WTC11 (cell line): ENCODE data around the gene IZUMO1. TPM values are rescaled to one million over a fixed set of nuclear protein-coding genes. Genes with fewer than 3 reads are reported as not detected.

Experiments used
- ATAC-seq: fragments of 200-7000 bp; cut with Tn5 transposase; 2 replicates; pipeline ENCODE4 v1.10.0; 2021; ENCODE audit warnings: mild to moderate bottlenecking, moderate library complexity
- CTCF ChIA-PET: fragments of 300-600 bp; sonication (Branson Sonifier 250); formaldehyde crosslinking; loops from one replicate; lab custom pipeline; 2021; ENCODE audit warnings: antibody characterized with exemption; lab: Charles Lee
- POLR2A ChIA-PET: fragments of 350-600 bp; sonication (Branson Sonifier 250); formaldehyde crosslinking; loops from one replicate; lab custom pipeline; 2021; ENCODE audit warnings: antibody characterized with exemption; lab: Charles Lee
- DNase-seq: peaks from one replicate; pipeline ENCODE4 v3.0.0; 2021; ENCODE audit warnings: low spot score
- H3K27ac Mint-ChIP-seq: 2 replicates; pipeline ENCODE4 v1.8.0; 2021; ENCODE audit warnings: mixed read lengths
- H3K27me3 Mint-ChIP-seq: 2 replicates; pipeline ENCODE4 v1.8.0; 2021; ENCODE audit warnings: low read depth, mild to moderate bottlenecking, moderate library complexity, mixed read lengths
- H3K36me3 Mint-ChIP-seq: 2 replicates; pipeline ENCODE4 v1.8.0; 2021; ENCODE audit warnings: mixed read lengths
- H3K4me1 Mint-ChIP-seq: 2 replicates; pipeline ENCODE4 v1.8.0; 2022; ENCODE audit warnings: mixed read lengths
- H3K4me3 Mint-ChIP-seq: 2 replicates; pipeline ENCODE4 v1.8.0; 2021; ENCODE audit warnings: mild to moderate bottlenecking, moderate library complexity, mixed read lengths
- H3K9me3 Mint-ChIP-seq: 2 replicates; pipeline ENCODE4 v1.8.0; 2021; ENCODE audit warnings: mixed read lengths
- ARID4B ChIP-seq: sonication (generic); formaldehyde crosslinking; IDR thresholded peaks from 2 replicates; pipeline ENCODE4 v1.8.0; 2023; ENCODE audit warnings: missing genetic modification reagents, mild to moderate bottlenecking, borderline replicate concordance
- ATF6 ChIP-seq: sonication (generic); formaldehyde crosslinking; IDR thresholded peaks from 2 replicates; pipeline ENCODE4 v1.8.1; 2023; ENCODE audit warnings: mild to moderate bottlenecking, missing genetic modification reagents
- E2F5 ChIP-seq: sonication (generic); formaldehyde crosslinking; IDR thresholded peaks from 2 replicates; pipeline ENCODE4 v1.8.1; 2022; ENCODE audit warnings: mild to moderate bottlenecking, moderate library complexity, missing genetic modification reagents
- ERG ChIP-seq: fragments of 250-450 bp; sonication (Bioruptor Pico); IDR thresholded peaks from 2 replicates; pipeline ENCODE4 v1.8.0; 2021; ENCODE audit warnings: mild to moderate bottlenecking
- GABPB1 ChIP-seq: sonication (generic); formaldehyde crosslinking; IDR thresholded peaks from 2 replicates; pipeline ENCODE4 v1.8.1; 2023; ENCODE audit warnings: mild to moderate bottlenecking, missing genetic modification reagents
- IRF1 ChIP-seq: sonication (generic); formaldehyde crosslinking; IDR thresholded peaks from 2 replicates; pipeline ENCODE4 v1.8.0; 2023; ENCODE audit warnings: missing genetic modification reagents
- IRF2 ChIP-seq: sonication (generic); formaldehyde crosslinking; IDR thresholded peaks from 2 replicates; pipeline ENCODE4 v1.8.0; 2022; ENCODE audit warnings: low read depth, missing genetic modification reagents, borderline replicate concordance
- MAX ChIP-seq: sonication (generic); formaldehyde crosslinking; IDR thresholded peaks from 2 replicates; pipeline ENCODE4 v1.8.0; 2022; ENCODE audit warnings: mild to moderate bottlenecking, missing genetic modification reagents
- NFATC4 ChIP-seq: fragments of 250-450 bp; sonication (Bioruptor Pico); IDR thresholded peaks from 2 replicates; pipeline ENCODE4 v1.9.0; 2021; ENCODE audit warnings: mild to moderate bottlenecking
- NFE2L1 ChIP-seq: sonication (generic); formaldehyde crosslinking; IDR thresholded peaks from 2 replicates; pipeline ENCODE4 v1.8.1; 2023; ENCODE audit warnings: missing genetic modification reagents
- NFYB ChIP-seq: sonication (generic); formaldehyde crosslinking; conservative IDR thresholded peaks from 2 replicates; pipeline ENCODE4 v1.8.0; 2022; ENCODE audit warnings: low read depth, missing genetic modification reagents
- OVOL2 ChIP-seq: fragments of 250-450 bp; sonication (Bioruptor Pico); IDR thresholded peaks from 2 replicates; pipeline ENCODE4 v1.9.0; 2021; ENCODE audit warnings: mild to moderate bottlenecking, borderline replicate concordance
- SMAD4 ChIP-seq: sonication (generic); formaldehyde crosslinking; IDR thresholded peaks from 2 replicates; pipeline ENCODE4 v1.8.0; 2022; ENCODE audit warnings: mild to moderate bottlenecking, missing genetic modification reagents
- TCF7 ChIP-seq: sonication (generic); formaldehyde crosslinking; IDR thresholded peaks from 2 replicates; pipeline ENCODE4 v1.8.0; 2022; ENCODE audit warnings: mild to moderate bottlenecking, low read depth, missing genetic modification reagents, moderate library complexity
- TEAD1 ChIP-seq: sonication (generic); formaldehyde crosslinking; IDR thresholded peaks from 2 replicates; pipeline ENCODE4 v1.8.0; 2022; ENCODE audit warnings: mild to moderate bottlenecking, missing genetic modification reagents
- TP53 ChIP-seq: sonication (generic); formaldehyde crosslinking; IDR thresholded peaks from 2 replicates; pipeline ENCODE4 v1.8.1; 2023; ENCODE audit warnings: mild to moderate bottlenecking, missing genetic modification reagents
- ZNF219 ChIP-seq: sonication (generic); formaldehyde crosslinking; IDR thresholded peaks from 2 replicates; pipeline ENCODE4 v1.8.0; 2023; ENCODE audit warnings: missing genetic modification reagents, mild to moderate bottlenecking, borderline replicate concordance
- ZNF317 ChIP-seq: sonication (generic); formaldehyde crosslinking; IDR thresholded peaks from 2 replicates; pipeline ENCODE4 v1.8.1; 2023; ENCODE audit warnings: low read depth, mild to moderate bottlenecking, moderate library complexity, missing genetic modification reagents, borderline replicate concordance
- ZSCAN18 ChIP-seq: fragments of 250-450 bp; sonication (Bioruptor Pico); IDR thresholded peaks from 2 replicates; pipeline ENCODE4 v2.1.2; 2022; ENCODE audit warnings: mild to moderate bottlenecking, moderate library complexity
- total RNA-seq: library from RNA; stranded (reverse); gene quantifications from 3 replicates; pipeline ENCODE4 v1.2.3, GENCODE V29; 2021

Gene IZUMO1
- total RNA-seq, 1 experiment from 2014 or later = 2.2 TPM

GRCh38 chr19:48739404-48740163, 7.1 kb downstream of the IZUMO1 start:
- H3K27ac Mint-ChIP-seq = no peak overlapping the region
- ChIA-PET CTCF (interaction anchor here (0.6 to 5.7 kb wide), 22 partner anchors 11 to 348 kb away, joined by 3 to 56 read pairs (median 6); partner anchors contain the start of genes CA11, FUT2, GYS1 and KDELR1), POLR2A (interaction anchor here (1.2 to 1.5 kb wide), 3 partner anchors 19 to 132 kb away, joined by 3 to 4 read pairs (median 4); partner anchors contain the start of genes CA11 and PPP1R15A)
- peaks cover 2% of the 10 kb centered on the region; the same call in 1 of the 2 replicates for H3K36me3 Mint-ChIP-seq
- peak overlapping the region; percentile 60 for H3K4me3 Mint-ChIP-seq
- peaks cover 54% of the 10 kb centered on the region for H3K27me3 Mint-ChIP-seq
- no peak for TF ChIP-seq MAX (CRISPR knock-in tag)
- TF ChIP-seq ATF6 (CRISPR knock-in tag) = no peak
- TF ChIP-seq NFATC4 = no peak
- TF ChIP-seq NFYB (CRISPR knock-in tag) = no peak
- TF ChIP-seq SMAD4 = no peak
- no peak for TF ChIP-seq IRF2 (CRISPR knock-in tag)
- TF ChIP-seq NFE2L1 (CRISPR knock-in tag) = no peak
- TF ChIP-seq TP53 (CRISPR knock-in tag) = no peak
- TF ChIP-seq ZSCAN18 (CRISPR knock-in tag) = no peak
- H3K4me1 Mint-ChIP-seq = peaks cover 42% of the 10 kb centered on the region
- DNase-seq = no peak
- no peak for ATAC-seq
- no peaks in the 10 kb centered on the region for H3K9me3 Mint-ChIP-seq

GRCh38 chr19:48738557-48739403, 7.9 kb downstream of the IZUMO1 start:
- DNase-seq (peak; percentile 99), ATAC-seq (peak; percentile 81)
- peaks cover 49% of the 10 kb centered on the region for H3K27me3 Mint-ChIP-seq
- ChIA-PET POLR2A (interaction anchor here (0.5 to 2.4 kb wide), 13 partner anchors 8 to 254 kb away, joined by 3 to 10 read pairs (median 4); partner anchors contain the start of genes CA11, DBP, FUT2 and GYS1), CTCF (interaction anchor here (0.6 to 5.7 kb wide), 34 partner anchors 9 to 1465 kb away, joined by 3 to 56 read pairs (median 5); partner anchors contain the start of genes CA11, FUT2, GYS1 and IZUMO1)
- peak overlapping the region; percentile 63 for H3K4me3 Mint-ChIP-seq
- H3K4me1 Mint-ChIP-seq = peaks cover 42% of the 10 kb centered on the region
- no peaks in the 10 kb centered on the region for H3K9me3 Mint-ChIP-seq
- peak overlapping the region; percentile 94 for H3K27ac Mint-ChIP-seq
- peaks cover 2% of the 10 kb centered on the region; the same call in 1 of the 2 replicates for H3K36me3 Mint-ChIP-seq
- TF ChIP-seq ZNF219 (CRISPR knock-in tag) (no peak), ZNF317 (CRISPR knock-in tag) (no peak), OVOL2 (CRISPR knock-in tag) (no peak), E2F5 (CRISPR knock-in tag) (peak; percentile 62; the same call in 1 of the 2 replicates), ARID4B (CRISPR knock-in tag) (no peak), TP53 (CRISPR knock-in tag) (peak; percentile 83), IRF1 (CRISPR knock-in tag) (no peak), TEAD1 (CRISPR knock-in tag) (peak; percentile 62; the same call in 1 of the 2 replicates), TCF7 (no peak), ERG (CRISPR knock-in tag) (no peak; the same call in 1 of the 2 replicates), GABPB1 (CRISPR knock-in tag) (no peak), IRF2 (CRISPR knock-in tag) (no peak)
